Coronary artery (tissue), 2 donors: ENCODE measurements around the gene ETV1.

ENCODE experiments used
- DNase-seq: peaks from one replicate; pipeline ENCODE4 v3.0.0-alpha.2; 2017; ENCODE audit warnings: low spot score
- H3K27ac ChIP-seq, 2 donors: fragments of 200-600 bp; sonication (generic); one replicate each; pipeline ENCODE4 v1.5.1; 2016 to 2019
- H3K4me3 ChIP-seq: fragments of 200-600 bp; sonication (generic); 2 replicates; pipeline ENCODE4 v1.5.1; 2016; ENCODE audit warnings: mild to moderate bottlenecking, moderate library complexity
- CTCF ChIP-seq: fragments of 200-600 bp; sonication (generic); IDR thresholded peaks from one replicate; pipeline ENCODE4 v1.5.1; 2019; ENCODE audit warnings: antibody characterized with exemption

ETV1 gene

GRCh38 chr7:13987395-13987794 lies 2.1 kb downstream of the ETV1 start:
- DNase-seq, result no peak

GRCh38 chr7:13986208-13986607 lies 3.3 kb downstream of the ETV1 start:
- no peak overlapping the region for H3K27ac ChIP-seq
- no peak for DNase-seq
- TF ChIP-seq CTCF, result no peak
- no peak overlapping the region for H3K4me3 ChIP-seq

More at GRCh38 chr7:13987395-13987794, 2.1 kb downstream of the ETV1 start:
- TF ChIP-seq CTCF, result no peak
- no peak overlapping the region for H3K4me3 ChIP-seq
- no peak overlapping the region for H3K27ac ChIP-seq

GRCh38 chr7:13984831-13985685 lies 4.4 kb downstream of the ETV1 start:
- Histone ChIP-seq H3K4me3 (no peak overlapping the region), H3K27ac (no peak overlapping the region)
- TF ChIP-seq CTCF, result no peak
- DNase-seq, result no peak

- no peak for DNase-seq
- no peak overlapping the region for H3K27ac ChIP-seq
- TF ChIP-seq CTCF, result no peak
- no peak overlapping the region for H3K4me3 ChIP-seq
Measured at GRCh38 chr7:13984061-13984460, 5.4 kb downstream of the ETV1 start.

GRCh38 chr7:13982940-13983677 lies 6.4 kb downstream of the ETV1 start:
- DNase-seq, result no peak
- no peak overlapping the region for H3K27ac ChIP-seq

GRCh38 chr7:13981070-13981469 lies 8.4 kb downstream of the ETV1 start:
- H3K27ac ChIP-seq, result peak overlapping the region in 1 of 2 donors; percentile 10
- DNase-seq, result no peak
- no peak overlapping the region for H3K4me3 ChIP-seq
- TF ChIP-seq CTCF, result no peak

More at GRCh38 chr7:13982940-13983677, 6.4 kb downstream of the ETV1 start:
- TF ChIP-seq CTCF, result no peak
- no peak overlapping the region for H3K4me3 ChIP-seq
